Measurements from ENCODE around the gene ATP1B3.
"Not testable (repeated sequence)": the region's sequence is repeated elsewhere in the genome, so short reads cannot be mapped to it uniquely, and the experiment has no call there.

- TF ChIP-seq CTCF (IDR thresholded peaks at IDR 0.05; ENCODE audit: poor library complexity, severe bottlenecking); POLR2AphosphoS5 (IDR thresholded peaks at IDR 0.05); EZH2 (IDR thresholded peaks at IDR 0.05; ENCODE audit: borderline replicate concordance, insufficient read depth, low read length, poor library complexity, severe bottlenecking); REST (IDR thresholded peaks at IDR 0.05; ENCODE audit: borderline replicate concordance); EP300 (conservative IDR thresholded peaks at IDR 0.05; ENCODE audit: poor library complexity, severe bottlenecking); RAD21 (conservative IDR thresholded peaks at IDR 0.05); SMC3 (conservative IDR thresholded peaks at IDR 0.05; ENCODE audit: poor library complexity); TAF1 (IDR thresholded peaks at IDR 0.05; ENCODE audit: low read depth): not testable (repeated sequence)
Measured at GRCh38 chr3:141925677-141926076, 49.2 kb downstream of the ATP1B3 start.

Data from neural cell (in vitro differentiated cells).